AG09309 (cell line): ENCODE data around the gene RPS6KA2.

Experiments
- DNase-seq: peaks from one replicate; pipeline ENCODE4 v3.0.0-alpha.2; 2010; ENCODE audit warnings: low read depth
- H3K4me3 ChIP-seq: 2 replicates; pipeline ENCODE4 v1.5.1; 2011; ENCODE audit warnings: mild to moderate bottlenecking, low read depth, low read length, moderate library complexity; ENCODE audit not compliant: control insufficient read depth
- TF ChIP-seq, protein P1 (sequence below): IDR thresholded peaks from 2 replicates; pipeline ENCODE4 v1.5.1; 2011; ENCODE audit warnings: mild to moderate bottlenecking, low read depth, low read length, inconsistent platforms; ENCODE audit not compliant: insufficient read depth, control insufficient read depth; ENCODE audit errors: missing control alignments

The RPS6KA2 gene

DNA sequence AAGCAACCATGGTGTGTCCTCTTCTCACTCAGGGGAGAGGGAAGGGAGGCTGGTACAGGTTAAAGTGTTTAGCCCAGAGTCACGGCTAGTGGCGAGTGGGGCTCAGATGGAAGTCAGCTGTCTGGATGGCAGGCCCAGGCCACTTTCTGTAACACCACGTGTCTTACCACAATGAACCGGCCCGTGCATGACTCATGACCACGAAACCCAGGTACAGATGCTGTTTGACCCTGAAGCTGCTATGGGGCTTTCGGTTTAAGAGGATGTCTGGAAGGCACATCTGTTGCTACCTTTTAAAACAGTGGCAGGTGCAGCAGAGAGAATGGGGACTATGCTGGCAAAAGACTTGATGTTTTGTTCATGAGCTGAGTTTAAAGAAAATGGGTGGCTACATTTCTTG, 207.8 kb downstream of the RPS6KA2 start:
- TF ChIP-seq, protein P1, sequence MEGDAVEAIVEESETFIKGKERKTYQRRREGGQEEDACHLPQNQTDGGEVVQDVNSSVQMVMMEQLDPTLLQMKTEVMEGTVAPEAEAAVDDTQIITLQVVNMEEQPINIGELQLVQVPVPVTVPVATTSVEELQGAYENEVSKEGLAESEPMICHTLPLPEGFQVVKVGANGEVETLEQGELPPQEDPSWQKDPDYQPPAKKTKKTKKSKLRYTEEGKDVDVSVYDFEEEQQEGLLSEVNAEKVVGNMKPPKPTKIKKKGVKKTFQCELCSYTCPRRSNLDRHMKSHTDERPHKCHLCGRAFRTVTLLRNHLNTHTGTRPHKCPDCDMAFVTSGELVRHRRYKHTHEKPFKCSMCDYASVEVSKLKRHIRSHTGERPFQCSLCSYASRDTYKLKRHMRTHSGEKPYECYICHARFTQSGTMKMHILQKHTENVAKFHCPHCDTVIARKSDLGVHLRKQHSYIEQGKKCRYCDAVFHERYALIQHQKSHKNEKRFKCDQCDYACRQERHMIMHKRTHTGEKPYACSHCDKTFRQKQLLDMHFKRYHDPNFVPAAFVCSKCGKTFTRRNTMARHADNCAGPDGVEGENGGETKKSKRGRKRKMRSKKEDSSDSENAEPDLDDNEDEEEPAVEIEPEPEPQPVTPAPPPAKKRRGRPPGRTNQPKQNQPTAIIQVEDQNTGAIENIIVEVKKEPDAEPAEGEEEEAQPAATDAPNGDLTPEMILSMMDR, result no peak
- H3K4me3 ChIP-seq, result no peak overlapping the region
- no peak for DNase-seq

DNA sequence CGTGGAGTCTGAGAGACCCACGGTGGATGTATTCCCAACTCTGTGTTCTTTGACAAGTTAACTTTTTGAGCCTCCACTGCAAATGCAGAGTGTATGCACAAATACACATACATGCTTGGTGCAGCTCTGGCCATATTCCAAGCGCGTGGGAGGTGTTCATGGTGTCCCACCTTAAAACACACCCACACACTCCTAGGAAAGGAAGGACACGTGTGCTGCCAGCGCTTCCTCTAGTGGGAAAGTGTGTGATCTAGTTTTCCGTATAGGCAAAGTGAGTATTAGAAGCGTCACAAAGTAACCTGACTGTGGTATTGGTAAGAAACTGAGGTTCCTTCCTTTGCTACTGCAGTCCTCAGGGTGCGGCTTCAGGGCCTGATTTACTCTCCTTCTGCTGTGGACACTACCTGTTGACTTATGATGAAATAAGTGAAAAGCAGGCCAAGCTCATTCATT, 208.3 kb downstream of the RPS6KA2 start:
- DNase-seq, result no peak
- TF ChIP-seq, protein P1, result no peak

DNA sequence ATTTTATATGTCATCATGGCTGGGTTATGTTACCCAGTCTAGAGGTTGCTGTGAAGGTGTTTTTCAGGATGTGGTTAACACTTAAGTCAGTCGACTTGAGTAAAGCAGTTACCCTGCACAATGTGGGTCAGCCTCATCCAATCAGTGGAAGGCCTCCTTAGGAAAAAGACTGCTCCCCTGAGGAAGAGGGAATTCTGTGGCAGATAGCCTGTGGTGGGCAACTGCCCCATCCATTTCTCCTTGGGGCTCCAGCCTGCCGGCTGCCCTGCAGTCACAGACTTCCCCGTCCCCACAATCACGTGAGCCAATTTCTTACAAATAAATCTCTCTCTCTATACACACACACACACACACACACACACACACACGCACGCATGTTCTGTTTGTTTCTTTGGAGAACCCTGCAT, 209.8 kb downstream of the RPS6KA2 start:
- H3K4me3 ChIP-seq, result no peak overlapping the region
- TF ChIP-seq, protein P1, result no peak
- DNase-seq, result no peak

More for the DNA sequence above, 208.3 kb downstream of the RPS6KA2 start:
- H3K4me3 ChIP-seq, result no peak overlapping the region

DNA sequence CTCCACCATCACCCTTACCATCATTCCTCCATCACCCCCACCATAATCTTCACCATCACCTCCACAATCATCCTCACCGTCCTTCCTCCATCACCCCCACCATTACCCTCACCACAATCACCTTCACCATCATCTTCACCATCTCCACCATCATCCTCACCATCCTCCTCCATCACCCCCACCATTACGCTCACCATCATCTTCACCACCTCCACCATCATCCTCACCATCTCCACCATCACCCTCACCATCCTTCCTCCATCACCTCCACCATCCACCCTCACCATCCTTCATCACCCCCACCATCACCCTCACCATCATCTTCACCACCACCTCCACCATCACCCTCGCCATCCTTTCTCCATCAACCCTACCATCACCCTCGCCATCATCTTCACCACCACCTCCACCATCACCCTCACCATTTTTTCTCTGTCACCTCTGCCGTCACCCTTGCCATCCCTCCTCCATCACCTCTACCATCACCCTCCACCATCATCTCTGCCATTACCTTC, 211.2 kb downstream of the RPS6KA2 start:
- H3K4me3 ChIP-seq, result no peak overlapping the region
- TF ChIP-seq, protein P1, result no peak
- no peak for DNase-seq

DNA sequence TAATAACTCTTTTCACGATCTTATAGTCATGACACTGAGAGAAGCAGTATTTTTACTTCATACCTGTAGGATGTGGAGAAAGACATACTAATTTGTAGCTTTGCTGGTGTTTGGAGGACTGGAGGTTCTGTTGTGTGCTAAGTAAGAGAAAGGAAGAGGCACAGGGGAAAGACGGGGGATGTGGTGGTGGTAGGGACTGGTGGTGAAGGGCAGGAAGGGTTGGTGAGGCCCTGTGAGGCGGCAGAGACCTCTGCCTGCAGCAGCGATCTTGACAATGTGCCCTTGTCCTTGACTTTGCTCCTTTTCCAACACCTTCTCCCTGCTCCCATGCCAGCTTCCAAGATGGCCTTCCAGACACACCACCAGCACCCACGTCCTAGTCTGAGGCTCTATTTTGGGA, 211.7 kb downstream of the RPS6KA2 start:
- TF ChIP-seq, protein P1, result no peak
- DNase-seq, result no peak
- H3K4me3 ChIP-seq, result no peak overlapping the region

DNA sequence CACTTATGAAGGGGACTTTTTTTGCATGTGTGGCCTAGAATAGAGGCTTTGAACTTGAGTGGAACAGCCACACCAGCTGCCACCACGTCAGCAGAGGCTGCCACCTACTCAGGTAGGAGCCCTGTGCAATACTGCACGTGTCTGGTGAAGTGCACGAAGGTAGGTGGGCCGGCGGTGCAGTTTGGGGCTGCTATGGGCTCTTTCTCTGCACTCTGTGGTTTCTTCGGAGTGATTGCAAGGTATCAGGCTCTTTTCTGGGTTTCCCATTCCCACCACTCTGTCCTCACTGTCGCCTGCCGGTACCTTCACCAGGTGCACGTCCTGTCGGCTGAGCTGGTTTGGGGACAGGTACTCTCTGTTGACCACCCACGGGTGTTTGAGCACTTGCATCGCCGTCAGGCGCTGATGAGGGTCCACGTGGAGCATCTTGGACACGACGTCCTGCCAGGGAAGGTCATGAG, 213.5 kb downstream of the RPS6KA2 start:
- no peak for DNase-seq
- TF ChIP-seq, protein P1, result no peak
- H3K4me3 ChIP-seq, result no peak overlapping the region

DNA sequence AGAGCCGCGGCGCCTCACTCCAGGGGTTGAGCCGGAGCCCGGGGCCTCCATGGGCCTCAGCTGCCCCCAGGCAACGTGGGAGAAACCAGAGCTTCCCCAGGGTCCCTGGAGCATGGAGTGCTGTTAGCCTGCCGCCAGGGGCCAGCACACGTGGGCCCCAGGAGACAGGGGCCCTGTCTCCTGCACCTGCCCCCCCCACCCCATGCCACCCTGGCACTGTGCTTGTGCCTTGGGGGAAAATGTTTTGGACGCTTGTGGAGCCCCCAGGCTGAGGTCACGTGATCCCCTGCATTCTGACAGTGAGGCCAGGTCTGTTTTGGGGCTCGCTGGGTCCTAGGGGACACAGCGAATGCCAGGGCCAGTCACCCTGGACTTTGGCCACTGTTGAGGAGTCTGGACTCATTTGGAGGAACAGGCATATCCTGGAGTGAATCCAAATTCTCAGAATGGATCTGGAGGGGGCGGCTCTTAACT, 214.1 kb downstream of the RPS6KA2 start:
- TF ChIP-seq, protein P1, result no peak
- DNase-seq, result no peak
- H3K4me3 ChIP-seq, result no peak overlapping the region
